Measurements from ENCODE around the gene BTG3.

BTG3 gene, protein sequence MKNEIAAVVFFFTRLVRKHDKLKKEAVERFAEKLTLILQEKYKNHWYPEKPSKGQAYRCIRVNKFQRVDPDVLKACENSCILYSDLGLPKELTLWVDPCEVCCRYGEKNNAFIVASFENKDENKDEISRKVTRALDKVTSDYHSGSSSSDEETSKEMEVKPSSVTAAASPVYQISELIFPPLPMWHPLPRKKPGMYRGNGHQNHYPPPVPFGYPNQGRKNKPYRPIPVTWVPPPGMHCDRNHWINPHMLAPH

DNA sequence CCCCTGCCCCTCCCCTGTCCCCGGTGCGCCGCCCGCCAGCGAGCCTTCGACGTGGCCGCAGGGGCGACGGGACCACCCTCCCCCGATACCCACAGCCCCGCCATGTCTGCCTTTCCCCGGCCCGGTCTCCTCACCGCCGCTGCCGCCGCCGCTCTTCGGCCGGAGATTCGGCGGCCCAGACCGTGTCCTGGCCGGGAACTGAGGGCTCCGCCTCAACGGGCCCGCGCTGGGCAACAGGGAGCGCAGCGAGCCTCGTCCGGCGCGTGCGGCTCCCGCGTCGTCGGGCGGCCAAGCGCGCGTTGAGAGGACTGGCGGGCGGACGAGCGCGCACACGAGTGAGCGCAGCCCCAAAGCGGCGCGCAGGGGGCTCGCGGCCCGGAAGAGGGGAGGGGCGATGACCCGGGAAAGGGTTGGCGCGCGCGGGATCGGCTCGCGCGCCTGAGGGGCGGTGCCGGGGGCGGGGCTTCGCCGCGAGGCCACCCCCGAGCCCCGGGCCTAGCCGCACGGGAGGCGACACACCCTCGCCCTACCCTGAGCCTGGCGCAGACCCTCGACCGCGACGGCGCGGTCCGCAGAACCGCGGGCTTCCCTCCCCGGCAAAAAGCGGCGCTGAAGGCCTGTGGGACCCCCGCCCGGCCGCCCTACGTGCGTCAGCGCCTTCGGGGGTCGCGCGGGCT is at the start of gene BTG3:
BTG3 (minus strand) TSS at position 337 of the 677 bp plus-strand sequence. CDS start 3,757 bp downstream, outside the sequence.
- DNase-seq (ENCODE audit: low spot score): peak; percentile 95

DNA sequence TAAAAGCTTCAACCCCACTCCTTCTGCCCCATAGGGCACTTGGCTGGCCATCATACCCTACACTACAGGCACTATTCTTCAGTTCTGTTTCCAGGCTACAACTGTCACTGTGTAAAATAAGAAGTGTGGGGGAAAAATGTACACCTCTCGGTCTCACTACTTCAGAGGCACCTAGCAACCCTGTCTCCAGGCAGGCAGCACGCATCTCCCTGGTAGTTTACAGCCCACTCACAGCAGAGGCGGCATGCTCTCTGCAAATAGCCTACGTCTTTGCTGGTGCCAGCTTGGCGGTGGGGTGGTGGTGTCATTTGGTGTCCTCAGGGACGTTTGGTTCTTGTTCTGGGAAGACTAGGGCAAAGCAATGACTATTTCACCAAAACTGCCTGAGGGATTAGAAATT is 48.2 kb upstream of the BTG3 start:
- no peak for DNase-seq (ENCODE audit: low spot score)

DNA sequence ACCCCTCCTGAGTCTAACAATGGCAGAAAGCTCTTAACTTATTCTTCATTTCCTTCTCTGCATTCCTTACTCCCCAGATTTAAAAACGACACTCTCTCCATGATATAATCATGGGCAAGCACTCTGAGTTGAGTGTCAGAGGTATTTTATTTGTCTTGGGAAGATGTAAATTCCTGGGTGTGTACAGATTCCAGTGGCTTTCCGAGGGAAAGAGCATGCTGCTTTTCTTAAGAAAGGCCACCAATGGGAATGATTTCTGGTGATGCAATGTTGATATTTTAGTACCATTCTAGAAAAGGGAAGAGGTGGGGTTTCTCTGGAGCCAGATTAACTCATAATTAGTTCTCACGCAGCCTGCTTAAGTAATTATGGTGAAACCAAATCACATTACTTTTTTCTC is 47.8 kb upstream of the BTG3 start:
- DNase-seq (ENCODE audit: low spot score): no peak

DNA sequence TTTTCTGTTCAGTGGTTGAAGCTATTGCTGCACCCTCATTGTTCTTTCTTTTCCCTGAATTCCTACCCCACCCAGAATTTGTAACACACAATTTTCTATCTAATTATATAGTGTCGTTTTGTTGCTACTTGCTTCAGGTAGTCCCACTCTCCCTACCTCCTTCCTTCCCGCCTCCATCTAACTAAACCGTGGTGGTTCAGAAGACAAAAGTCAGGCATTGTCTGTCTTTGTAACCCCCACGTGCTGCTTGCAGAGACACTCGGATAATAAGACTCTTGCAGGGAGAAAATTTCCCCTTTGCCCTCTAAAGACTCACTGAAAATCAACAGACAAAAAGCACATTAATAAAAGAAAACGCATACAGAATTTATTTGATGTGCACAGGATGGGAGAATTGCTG is 46.2 kb upstream of the BTG3 start:
- DNase-seq (ENCODE audit: low spot score): no peak

DNA sequence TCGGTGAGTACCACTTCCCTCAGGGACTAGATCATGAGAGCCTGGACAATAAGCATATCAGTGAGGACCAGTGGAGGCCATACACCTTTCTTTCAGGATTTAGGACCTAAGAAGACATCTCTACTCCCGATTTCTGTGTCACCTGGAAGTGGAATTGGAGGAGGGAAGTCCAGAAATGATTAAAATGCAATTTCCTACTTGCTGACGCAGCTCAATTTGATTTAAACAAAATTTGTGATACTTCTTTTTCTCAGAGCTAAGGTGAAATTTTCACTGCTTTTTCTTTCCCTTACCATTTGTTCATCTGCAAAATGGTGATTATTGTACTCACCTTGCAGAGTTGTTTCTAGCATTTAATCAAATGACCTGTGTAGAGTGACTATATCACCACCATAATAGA is 38.8 kb upstream of the BTG3 start:
- DNase-seq (ENCODE audit: low spot score): no peak

DNA sequence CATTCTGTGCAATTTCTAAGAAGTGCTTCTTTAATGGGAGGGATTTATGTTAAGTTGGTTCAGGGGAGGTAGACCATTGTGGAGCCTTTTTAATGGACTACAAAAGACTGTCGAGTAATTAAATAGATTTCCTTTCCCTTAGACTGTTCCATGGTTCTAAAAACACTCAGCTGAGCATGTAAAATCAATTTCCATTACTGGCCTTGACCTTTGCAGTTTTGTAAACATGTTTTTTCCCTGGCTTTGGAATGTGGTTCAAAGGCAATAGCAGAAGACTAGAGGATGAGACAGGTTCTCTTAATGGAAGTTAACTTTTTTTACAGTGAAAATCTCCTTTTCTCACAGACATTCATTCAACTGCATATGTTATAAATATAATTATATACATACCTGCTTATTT is 37.6 kb upstream of the BTG3 start:
- DNase-seq (ENCODE audit: low spot score): no peak

GRCh38 chr21:17646790-17647189 is 34.1 kb upstream of the BTG3 start:
- DNase-seq (ENCODE audit: low spot score): no peak

DNA sequence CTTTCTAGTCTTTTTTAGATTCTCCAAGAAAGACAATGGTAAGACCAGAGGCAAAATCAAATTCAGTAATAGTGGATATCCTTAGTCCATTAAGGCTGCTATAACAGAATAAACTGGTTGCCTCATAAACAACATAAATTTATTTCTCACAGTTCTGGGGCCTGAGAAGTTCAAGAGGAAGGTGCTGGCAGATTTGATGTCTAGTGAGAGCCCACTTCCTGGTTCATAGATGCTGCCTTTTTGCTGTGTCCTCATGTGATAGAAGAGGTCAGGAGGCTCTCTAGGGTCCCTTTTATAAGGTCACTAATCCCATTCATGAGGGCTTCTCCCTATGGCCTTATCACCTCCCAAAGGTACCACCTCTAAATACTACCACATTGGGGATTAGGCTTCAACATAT is 31.5 kb upstream of the BTG3 start:
- no peak for DNase-seq (ENCODE audit: low spot score)

DNA sequence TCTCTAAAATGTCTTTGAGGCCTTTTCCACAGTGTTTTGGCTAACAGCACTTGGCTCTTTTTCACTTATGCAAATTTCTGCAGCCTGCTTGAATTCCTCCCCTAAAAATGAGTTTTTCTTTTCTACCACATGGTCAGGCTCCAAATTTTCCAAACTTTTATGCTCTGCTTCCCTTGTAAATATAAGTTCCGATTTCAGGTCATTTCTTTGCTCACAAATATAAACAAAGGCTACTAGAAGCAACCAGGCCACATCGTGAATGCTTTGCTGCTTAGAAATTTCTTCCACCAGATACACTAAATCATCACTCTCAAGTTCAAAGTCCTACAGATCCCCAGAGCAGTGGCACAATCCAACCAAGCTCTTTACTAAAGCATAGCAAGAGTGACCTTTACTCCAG is 28.1 kb upstream of the BTG3 start:
- no peak for DNase-seq (ENCODE audit: low spot score)

- DNase-seq (ENCODE audit: low spot score): no peak
These were observed 24.0 kb upstream of the BTG3 start for GRCh38 chr21:17636711-17637110.

DNA sequence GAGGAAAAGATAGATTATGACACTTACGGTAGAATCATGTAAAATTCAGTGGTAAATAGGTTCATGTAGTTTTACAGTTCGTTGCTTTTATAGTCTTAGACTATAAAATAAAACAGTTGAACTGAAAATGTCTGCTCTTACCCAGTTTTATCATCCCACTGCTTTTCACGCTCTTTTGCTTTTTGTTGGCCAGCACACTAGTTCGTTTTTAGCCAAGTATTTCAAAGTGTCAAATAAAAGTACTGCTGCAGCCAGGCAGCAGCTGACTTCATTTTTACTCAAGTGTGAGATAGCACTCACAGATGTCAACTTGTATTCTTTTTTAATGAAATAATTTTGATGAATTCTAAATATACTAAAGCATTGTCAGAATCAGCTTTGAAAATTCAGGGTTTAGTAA is 18.5 kb upstream of the BTG3 start:
- DNase-seq (ENCODE audit: low spot score): no peak

DNA sequence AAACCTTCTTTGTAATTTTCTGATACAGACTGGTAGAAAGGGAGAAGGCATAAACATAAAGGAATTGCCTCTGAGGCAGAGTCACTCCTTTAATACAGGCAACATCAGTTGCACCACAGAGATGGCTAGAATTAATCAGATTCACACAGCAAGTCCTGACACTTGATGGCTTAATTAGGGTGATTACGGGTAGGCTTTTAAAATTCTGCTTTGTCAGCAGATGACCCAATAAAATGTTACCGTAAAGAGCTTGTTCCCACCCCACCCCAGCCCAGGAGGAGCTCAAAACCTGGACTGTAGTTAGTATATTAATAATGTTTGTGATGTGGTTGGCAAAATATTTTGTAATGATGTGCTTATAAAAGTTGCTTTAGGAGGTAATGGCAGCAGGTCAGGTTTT is 9.3 kb upstream of the BTG3 start:
- DNase-seq (ENCODE audit: low spot score): no peak

GRCh38 chr21:17616831-17617230 is 4.1 kb upstream of the BTG3 start:
- DNase-seq (ENCODE audit: low spot score): no peak

DNA sequence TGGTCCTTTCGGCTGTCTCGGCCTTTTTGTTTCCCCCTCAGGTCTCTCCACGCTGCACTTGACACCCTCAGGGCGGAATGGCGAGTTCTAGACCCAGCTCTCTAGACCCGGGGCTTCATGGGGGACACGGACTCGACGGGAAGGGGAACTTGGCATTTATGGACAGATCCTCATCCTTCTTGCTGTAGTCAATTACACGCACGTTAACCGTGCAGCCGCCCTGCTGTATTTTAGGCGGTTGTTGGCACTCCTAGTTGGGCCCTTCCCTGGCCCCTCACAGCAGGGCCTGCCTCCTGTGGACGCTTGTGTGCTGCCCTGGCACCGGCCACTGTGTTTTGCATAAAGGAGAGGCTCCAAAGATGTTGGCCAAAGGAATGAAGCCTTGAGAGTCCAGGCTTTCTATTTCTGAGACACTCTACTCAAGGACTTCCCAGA is 558 bp upstream of the BTG3 start:
- DNase-seq (ENCODE audit: low spot score): no peak

DNA sequence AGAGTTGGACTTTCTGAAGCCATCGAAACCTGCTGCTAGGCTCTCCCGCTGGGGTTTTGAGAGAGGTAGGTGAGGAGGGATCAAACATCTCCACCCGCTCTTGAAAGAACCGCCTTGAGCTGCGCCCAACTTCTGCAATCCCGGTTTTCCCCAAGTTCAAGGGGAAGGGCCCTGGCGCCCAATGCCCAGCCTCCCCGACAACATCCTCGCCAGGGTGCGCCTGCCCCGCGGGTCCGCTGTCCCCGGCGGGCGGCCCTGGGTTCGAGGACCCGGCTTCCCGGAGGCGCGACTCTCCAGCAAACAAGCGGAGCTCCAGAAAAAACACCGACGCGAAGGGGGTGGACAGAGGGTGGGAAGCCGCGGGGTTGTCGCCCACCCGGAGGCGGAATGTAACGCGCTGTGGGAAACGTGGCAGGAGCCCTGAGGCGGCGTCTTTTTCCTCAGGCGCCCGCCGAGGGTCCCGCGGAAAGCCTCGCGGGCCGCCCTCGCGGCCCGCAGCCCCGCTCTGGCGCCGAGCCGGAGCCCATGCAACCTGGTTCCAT is 607 bp downstream of the BTG3 start:
- DNase-seq (ENCODE audit: low spot score): peak; percentile 46

DNA sequence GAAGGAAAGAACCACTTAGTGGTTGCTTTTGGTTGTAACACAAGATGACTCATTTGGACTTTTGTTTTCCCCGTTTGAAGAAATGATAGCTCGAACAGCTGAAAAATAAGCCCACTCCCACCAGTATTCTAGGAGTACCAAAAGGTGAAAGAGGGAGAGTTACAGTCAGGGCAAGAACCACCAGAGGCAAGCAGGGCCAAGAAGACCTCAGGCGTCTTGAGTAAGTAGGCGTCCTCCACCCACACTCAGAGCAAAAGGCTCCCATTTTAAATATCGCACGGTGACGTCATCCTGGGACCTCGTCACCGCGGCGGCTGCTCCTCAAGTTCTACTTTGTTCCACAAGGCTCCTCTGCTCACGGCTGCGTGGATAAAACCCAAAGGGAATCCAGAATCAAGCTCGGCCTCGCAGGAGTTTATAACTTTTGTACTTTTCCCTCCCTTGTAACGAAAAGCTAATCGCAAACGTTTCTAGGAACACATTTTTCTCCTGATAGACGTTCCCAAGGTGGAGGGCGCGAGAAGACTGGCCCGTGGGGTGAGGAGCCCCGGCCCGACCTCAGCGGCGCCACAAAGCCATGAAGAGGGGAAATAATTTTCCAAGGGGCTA is 1.2 kb downstream of the BTG3 start:
- DNase-seq (ENCODE audit: low spot score): peak; percentile 67

DNA sequence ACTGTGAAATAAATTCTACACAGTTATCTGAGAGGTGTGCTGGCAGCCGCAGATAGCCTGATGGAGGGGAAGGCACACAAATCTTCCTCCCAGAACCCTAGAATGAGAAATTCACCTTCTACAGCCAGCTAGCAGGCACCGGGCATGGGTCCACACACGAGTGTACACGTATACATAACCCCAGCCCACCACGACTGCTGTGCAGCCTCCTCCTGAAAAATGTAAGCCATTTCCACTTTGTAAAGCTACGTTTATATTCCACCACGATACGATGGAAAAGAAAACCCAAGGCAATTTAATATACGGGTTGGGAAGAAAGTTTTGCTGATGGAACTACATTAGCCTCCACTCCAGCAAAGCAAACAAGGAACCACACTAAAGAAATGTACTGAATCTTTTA is 1.8 kb downstream of the BTG3 start:
- no peak for DNase-seq (ENCODE audit: low spot score)

GRCh38 chr21:17609681-17610080 is 3.0 kb downstream of the BTG3 start:
- DNase-seq (ENCODE audit: low spot score): no peak

GRCh38 chr21:17607684-17608083 is 5.0 kb downstream of the BTG3 start:
- no peak for DNase-seq (ENCODE audit: low spot score)

DNA sequence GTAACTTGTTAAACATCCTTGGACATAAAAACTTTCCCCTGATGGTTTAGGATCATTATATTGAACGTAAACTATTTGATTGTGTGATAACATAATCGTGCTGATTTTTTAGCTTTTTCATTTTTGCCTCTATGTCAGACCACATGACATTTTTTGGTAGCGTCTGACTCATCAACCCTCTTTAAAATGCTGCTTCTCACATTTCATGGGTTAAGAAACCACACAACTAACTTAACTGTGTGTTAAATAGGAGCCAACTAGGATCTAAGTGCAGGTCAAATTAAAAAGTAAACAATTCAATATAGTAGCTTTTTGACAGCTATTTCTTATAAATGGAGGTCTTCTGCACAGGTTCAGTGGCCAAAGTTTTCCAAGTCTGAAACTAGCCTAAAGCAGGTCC is 9.8 kb downstream of the BTG3 start:
- no peak for DNase-seq (ENCODE audit: low spot score)

DNA sequence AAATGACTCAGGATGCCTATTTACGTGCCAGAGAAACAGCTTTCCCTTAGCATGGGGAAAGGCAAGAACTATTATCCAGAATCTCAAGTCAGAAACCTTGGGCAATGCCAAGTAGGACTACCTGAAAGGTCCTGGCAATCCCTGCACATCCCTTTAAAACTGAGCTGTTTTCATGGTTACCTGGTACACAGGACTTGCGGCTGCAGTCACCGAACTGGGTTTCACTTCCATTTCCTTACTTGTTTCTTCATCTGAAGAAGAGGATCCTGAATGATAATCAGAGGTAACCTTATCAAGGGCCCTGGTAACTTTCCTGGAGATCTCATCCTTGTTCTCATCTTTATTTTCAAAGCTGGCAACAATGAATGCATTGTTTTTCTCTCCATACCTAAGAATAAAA is 14.3 kb downstream of the BTG3 start:
- DNase-seq (ENCODE audit: low spot score): peak; percentile 16

DNA sequence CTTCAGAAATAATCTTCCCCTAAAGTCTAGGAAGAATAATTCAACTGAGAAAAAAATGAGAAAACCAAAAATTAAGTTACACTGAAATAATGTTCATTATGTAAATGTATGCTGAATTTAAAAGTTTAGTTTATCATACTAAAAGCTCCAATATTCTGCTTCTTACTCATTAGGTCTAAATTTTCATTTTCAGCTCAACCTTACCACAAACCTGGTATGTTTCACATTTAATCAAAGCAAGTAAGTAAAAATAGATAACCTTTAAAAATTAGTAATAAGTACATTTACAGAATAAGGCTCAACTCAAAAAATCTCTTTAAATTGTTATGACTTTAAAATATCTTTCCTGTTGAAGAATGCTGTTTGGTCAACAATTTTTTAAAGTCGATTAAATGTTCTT is 15.0 kb downstream of the BTG3 start:
- DNase-seq (ENCODE audit: low spot score): no peak

DNA sequence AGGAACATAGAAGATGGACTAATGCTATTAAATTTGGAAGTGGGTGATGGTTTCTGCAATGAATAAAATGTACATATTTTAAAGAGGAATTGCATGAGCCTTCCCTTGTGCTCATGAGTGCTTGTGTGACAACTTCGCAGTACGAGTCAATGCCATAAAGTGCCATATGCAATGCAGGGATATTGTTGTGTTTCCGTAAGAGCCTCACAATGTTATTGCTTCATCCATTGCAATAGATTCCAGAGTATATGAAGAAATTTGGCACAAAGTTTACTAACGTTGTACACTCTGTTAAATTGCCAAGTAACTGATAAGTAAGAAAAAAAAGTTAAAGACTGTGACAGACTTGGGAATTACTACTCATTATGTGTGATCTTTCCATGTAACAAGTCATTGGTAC is 22.3 kb downstream of the BTG3 start:
- no peak for DNase-seq (ENCODE audit: low spot score)

All from germinal center (tissue), 1 donor.